ENCODE measurements around the gene PRKAG2. TPM values are rescaled to one million over a fixed set of nuclear protein-coding genes. Genes with fewer than 3 reads are reported as not detected.

Gene PRKAG2
- total and polyA plus RNA-seq, 2 of the 8 experiments (the other 6 are each of a cell fraction or from before 2014, with no cell fraction given) = 7.5 to 18.1 TPM

- no peak for TF ChIP-seq CHD7 (IDR thresholded peaks at IDR 0.05; ENCODE audit: insufficient replicate concordance, low read length)
Observed at GRCh38 chr7:151800861-151801260, 76.1 kb downstream of the PRKAG2 start (continued).

Measured in H1 (cell line).